Measurements from ENCODE around the gene PBX1.

The PBX1 gene

DNA sequence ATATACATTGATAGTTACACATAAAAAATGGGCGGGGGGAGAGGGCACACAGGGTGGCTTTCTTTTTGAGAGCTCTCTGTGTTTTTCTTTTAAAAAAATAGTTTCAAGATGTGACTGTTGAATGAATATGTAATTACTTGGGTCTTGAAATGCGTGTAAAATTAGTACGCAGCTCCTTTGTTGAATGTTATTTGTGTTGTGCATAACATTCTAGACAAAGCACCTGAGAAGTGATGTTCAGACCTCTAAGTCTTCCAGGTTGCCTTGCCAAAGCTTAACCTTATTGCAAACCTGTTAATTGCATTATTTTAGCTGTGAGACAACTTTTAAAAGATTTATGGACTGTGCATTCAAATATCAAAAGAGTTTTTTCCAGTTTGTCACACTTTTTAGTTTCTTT is 5.4 kb downstream of the PBX1 start:
- no peak for DNase-seq

DNA sequence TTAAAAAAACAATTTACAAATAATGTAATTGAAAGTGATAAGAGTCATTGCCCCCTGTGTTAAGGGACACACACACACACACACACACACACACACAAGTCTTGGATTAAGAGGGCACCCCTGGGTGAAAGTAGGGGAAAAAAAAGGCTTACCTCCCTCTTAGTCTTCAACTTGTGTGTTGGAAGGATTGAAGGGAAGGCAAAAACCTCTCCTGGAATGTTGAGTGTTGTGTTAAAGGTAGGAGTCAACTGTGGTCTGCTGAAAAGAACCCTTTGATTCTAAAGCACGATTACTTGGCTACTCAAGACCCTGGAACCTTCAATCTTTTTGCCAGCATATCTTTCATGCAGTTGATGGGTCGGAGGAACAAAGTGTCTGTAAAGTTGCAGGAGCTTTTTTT is 6.4 kb downstream of the PBX1 start:
- DNase-seq, result no peak

DNA sequence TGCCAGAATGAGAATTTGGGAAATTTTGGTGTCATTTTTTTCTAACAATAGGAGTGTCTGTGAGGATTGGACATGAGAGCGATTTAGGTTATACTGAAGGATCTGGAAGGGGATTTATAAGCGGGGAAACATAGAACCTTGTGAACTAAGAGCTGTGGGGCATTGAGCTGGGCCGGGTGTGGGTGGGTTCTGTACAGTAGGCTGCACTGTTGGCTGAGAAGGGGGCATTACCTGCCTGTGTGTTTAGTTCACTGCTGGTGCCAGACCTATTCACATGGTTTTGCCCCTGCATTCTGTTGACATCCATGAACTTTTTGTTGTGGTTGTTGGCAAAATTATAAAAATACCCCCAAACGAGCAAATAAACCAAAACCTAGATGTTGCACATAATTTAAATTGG is 8.8 kb downstream of the PBX1 start:
- DNase-seq, result no peak

DNA sequence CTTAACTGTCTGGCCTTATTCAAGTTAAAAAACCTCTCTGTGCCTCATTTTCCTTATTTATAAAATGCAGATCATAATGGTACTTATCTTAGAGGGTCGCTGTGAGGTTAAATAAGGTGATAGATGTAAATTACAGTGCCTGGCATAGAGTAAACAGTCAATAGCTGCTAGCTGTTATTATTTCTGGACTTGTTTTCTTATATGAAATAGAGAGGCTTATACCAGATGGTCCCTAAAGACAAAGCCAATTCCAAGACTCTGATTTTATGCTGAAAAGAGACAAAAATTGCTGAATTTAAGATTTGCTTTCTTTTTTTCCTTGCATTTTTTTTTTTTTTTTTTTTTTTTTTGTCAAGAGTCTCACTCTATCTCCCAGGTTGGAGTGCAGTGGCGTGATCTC is 10.3 kb downstream of the PBX1 start:
- DNase-seq, result no peak

DNA sequence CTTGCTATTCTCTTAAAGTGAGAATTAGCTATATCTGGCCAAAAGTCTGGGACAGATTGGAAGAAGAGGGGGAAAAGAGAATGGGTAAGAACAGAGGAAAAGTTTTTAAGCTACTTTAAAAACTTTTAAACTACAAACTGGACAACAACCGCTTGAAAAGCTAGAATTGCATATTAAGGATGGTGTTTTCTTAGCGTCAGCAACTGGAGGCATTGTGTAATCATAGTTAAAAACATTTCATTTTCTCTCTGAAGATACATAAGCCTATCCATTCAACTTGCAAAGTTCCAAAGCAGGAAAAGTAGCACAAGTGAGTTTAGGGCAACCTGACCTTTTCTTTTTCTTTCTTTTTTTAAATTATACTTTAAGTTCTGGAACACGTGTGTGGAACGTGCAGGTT is 10.9 kb downstream of the PBX1 start:
- DNase-seq, result no peak

DNA sequence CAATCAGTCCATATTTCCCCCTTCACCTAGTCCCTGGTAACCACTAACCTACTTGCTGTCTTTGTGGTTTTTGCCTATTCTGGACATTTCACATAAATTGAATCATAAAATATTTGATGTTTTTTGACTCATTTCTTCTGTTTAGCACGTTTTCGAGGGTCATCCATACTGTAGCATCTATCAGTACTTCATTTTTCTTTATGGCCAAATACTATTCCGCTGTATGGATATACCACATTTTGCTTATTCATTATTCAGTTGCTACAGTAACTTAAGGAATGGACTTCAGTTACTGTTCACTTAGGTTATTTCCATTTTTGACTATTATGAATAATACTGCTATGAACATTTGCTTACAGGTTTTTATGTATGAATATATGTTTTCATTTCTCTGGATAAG is 12.3 kb downstream of the PBX1 start:
- no peak for DNase-seq

DNA sequence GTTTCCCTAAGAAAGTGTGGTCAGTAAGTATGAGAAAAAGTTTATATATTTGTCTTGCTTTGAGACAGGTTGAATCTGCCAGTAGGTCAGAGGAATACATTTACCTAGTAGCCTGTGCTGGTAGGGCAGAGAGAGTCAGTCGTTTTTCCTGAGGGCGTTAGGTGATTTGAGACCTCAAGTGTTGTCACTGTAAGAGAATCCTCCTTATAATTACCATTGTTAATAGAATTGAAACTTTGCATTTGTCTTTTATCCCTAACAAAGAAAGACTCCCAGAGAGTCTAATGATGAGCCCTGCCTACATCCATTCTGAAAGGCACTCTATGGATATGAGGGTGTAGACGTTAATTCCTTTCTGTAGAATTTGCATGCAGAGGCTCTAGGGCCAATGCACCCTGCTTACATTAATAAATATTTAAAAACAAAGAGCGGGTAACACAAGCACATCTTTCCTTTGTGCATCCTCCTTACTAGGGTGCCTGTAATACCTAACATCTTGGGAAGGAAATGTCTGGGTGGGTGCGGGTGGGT is 16.4 kb downstream of the PBX1 start:
- DNase-seq, result no peak

DNA sequence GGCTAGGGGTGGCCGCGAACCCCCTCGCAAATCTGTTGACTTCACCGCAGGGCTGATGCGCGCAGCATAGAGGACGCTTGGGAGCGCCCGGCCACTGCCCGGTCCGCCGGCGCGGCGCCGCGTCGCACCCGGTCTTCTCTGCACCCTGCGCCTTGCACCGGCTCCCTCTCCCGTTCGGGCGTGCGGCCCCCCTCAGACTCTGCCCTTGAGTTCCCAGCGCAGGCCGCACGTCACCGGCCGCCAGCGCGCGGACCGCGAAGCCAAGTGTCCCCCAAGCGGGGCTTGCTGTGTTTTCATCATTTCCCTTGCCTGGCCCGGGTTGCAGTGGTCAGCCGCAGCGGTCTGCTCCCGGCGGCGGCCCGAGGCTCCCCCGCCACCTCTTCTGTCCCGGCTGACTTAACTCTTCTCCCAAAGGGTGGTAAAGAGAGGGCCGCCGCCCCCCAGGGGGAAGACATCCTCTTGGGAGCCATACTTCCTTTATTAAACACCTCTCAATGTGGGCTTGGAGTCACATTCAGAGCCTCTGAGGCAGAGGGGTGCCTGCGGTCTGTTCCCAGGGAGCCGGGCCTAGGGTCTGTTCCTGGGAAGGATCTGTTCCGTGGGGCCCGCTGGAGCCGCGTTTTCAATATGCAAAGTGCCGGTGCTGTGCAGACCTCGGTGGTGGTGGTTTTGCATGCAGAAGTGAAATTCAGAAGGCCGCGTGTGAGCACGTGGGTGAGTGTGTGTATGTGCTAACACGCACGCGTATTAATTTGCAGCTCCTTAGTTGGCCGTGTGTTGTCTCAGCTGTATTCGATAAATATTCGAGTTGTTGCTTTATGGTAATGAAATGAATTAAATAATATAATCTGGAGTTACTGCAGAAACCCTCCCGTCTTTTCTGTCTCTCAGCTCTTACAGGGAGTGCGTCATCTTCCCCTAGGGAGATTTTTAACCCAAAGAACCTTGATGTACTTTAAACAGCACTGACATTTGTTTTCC is 17.6 kb downstream of the PBX1 start:
- no peak for DNase-seq

DNA sequence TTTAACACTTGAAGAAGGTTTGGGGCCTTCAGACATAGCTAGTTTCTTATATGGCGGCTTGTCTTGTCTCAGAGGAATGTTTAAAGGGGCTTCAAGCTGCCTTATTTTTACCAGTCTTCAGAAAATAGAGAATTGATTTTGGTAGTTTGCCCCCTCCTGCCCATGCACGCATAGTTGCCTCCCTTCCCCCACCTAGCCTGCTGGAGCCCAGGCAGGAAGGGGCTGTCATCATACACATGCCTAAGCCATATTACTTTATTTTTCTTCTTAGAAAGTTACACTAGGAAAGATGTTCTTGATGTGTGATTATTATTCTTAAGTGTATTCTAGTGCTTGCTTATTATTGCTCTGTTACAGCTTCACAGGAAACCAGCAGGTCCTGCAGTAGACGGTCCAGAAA is 18.3 kb downstream of the PBX1 start:
- no peak for DNase-seq

DNA sequence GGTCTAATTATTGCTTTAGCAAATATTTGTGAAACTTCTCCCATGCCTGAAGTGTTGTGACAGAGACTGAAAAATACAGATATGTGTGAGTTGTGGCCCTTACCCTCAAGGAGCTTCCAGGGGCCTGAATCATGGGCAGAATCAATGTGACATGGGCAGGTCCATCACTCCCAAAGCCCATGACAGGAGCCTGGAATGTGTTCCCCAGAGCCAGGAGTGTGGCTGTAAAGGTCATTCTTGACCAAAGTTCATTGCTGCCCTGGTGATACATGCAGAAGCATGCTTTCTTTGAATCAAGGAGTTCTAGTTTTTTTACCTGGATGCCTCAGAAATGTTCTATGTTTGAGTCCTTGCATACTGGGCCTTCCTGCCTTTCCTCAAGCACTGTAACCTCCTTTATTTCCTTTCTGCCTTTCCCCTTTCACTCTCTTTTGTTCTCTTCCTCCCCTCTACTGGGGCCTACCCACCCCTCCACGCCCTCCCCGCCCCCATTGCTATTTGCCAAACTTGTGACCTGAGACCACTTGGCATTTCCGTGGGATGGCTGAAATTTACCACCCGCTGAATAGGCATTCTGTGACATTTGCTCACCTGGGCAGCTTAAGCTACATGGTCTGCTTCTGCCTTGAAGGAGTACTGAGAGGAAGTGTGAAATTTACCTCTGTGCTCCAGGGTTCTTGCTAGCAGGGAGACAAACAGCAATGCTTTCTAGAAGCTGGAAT is 19.7 kb downstream of the PBX1 start:
- no peak for DNase-seq

DNA sequence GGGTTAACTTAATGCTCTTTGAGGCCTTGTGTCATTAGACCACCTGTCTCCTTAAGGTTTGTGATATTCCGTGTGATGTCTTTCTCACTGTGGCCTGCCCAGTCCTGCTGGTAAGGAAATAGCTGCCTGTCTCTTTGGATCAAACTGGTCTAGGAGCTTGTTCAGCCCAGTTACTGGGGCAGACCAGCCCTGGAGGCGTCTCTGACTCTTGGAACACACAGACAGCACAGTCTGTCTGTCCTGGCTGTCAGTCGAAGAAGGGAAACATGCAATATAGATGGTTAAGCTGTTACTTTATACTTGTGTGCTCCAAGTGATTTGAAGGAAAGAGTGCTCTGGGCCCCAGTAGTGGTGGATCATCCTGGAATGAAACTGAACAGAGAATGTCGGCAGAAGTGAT is 20.4 kb downstream of the PBX1 start:
- DNase-seq, result no peak

DNA sequence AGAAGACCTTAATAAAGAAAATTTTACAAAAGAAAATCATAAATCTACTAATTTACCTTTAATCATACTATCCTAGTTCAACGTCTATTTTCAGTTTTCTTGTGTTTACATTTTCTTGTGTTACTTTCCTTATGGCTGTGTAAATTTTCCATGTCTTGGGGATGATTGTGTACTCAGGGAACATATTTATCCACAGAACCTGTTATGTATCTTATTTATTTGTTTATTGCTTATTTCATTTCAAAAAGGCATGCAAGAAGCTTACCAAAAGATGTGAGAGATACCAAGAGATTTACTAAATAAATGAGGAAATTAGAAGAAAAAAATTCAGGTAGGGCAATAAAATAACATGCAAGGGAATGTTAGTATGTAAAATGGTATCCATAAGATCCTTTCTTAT is 22.8 kb downstream of the PBX1 start:
- no peak for DNase-seq

DNA sequence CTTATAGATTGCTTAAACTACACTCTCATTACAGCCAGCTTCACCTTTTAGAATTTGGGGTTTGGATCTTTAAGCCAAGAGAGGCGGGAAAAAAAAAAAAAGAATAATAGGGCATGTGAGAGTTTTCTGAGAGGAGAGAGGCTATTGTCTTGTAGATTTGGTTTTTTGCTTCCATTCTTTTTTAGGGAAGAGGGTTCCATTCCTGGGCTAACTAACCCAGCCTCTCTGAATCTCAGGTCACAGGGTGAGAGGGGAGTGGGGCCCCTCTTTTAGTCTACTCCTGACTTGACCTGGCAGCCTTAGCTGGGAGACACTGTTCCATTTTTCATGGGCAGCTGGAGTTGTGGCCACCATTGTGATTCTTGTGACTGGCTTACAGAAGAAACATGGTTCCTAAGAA is 24.2 kb downstream of the PBX1 start:
- DNase-seq, result no peak

DNA sequence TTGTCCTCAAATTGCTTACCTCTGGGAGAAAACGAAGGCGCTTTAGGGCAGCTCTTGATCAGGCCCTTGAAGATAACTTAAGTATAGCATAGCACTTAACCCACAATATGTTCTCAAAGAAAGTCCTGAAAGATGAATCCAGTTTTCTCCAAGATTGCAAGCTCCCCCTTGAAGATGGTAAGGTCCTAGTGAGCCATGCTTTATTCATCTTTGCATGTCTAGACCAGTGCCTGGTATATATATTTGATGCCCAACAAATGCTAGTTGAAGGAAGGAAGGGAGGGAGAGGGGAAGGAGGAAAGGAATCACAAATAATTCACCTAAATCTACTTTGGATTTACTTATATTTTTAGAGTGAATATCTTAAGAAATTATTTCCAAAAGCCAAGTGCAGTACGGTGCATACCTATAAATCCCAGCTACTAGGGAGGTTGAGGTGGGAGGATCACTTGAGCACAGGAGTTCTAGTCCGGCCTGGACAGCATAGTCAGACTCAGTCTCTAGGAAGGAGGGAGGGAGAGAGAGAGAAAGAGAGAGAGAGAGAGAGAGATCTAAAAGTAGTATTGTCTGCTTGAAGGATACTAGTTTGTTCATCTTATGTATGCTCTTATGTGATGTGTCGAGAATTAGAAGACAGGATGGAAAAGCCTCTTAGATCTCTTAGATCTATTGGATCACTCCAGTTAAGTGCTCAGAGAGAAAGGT is 25.0 kb downstream of the PBX1 start:
- no peak for DNase-seq

DNA sequence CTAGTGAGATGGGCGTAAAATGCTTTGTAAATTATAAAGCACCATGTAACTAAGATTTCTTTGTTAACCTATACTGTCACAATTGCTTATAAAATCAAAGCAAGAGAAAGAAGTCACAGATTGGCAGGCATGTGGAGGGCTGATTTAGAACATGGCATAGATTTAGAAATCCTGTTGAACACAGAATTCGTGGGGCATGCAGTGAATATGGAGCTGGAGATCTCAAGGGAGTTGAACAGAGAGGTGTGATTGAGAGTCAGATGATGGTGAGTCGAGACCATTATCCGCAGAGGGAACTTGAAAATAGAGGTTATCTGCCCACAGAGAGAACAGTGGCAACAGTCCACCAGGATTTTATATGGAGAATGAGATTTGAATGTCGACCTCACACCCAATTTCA is 27.6 kb downstream of the PBX1 start:
- no peak for DNase-seq

DNA sequence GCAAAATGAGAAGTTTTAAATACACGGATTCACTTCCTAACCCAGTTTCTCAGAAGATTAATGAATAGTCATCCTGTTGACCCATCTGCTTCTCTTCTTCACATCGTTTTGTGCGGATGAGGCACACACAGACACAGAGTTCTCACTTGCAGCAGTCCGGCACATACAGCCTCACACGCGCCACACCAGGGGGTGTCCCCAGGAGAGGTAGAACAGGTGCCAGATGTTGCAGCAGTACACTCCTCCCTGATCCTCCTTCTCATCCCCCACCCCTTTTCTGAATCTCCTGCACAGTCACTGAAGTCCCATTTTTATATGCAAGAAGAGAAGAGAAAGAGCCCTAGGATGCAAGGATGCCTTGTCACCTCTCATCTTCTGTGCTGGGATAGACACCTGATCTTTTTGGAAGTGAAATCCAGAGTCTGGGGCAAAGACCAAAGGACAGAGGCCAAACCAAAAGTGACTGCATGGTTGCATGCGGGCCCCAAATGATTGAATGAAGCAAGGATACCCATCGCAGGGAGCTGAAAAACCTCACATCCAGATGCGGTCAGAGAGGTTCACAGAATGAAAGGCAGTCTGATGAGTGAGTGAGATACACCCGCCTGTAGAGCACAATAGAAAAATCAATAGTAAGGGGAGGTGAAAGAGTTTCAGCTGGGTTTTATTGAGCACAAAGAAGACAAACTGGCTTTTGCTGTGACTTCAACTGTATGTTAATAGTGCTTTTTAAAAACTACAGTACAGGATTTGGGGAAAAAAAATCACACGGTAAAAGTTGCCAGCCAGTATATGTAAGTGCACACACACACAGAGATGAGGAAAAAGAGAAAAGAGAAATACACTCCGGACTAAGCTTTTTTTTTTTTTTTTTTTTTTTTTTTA is 28.9 kb downstream of the PBX1 start:
- no peak for DNase-seq

DNA sequence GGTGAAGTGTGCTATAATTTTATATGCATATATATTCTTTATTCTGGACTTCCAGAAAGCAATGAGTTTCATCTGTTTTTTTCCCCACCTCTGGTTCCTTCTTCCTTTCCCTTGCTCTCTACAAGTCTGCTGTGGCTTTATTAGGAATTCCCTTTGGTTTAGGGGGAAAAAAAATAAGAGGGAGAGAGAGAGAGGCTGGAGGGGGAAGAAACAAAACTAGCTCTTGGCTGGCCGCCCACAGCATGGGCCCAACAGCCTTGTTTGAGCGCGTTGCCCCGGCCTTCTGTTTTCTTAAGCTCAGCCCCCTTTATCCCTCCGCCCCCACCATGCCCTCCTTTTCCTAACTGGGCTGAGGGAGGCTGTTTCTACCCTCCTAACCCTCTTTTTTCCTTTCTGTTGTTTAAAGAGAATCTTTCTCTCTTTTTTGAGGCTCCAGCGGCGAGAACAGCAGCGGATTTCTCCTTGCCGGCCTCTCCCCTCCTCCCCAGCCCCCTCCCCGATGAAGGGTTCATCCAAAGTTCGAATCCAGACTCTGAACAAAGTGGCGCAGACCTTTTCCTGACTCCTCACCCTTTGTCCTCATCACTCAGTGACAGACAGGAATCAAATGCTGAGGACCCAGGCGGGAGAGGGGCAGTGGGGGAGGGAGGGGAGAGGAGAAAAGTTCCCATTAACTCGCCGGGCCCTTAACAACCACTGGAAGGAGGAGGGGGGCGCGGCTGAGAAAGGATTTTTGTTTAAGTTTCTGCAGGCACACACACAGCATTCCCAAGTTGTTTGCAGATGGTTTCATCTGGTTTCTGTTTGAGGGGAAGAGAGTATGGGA is 29.7 kb downstream of the PBX1 start:
- peak; percentile 80 for DNase-seq

DNA sequence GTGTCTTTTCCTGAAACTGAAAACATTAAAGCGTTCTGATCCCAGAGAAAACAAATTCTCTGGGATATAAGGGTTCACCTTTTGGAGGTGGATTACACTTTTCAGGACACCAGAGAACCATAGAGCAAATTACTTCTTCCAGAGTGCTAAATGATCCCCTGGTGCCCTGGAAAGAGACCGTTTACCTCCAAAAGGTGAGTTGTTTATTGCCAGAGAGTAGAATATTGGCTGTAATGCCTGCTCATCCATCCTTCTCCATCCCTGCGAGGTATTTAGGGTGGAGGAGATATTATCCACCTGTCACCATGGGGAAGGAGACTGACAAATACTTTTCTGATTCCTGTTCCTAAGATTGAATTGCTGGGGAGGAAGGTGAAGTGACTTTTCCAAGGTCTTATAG is 30.4 kb downstream of the PBX1 start:
- no peak for DNase-seq

DNA sequence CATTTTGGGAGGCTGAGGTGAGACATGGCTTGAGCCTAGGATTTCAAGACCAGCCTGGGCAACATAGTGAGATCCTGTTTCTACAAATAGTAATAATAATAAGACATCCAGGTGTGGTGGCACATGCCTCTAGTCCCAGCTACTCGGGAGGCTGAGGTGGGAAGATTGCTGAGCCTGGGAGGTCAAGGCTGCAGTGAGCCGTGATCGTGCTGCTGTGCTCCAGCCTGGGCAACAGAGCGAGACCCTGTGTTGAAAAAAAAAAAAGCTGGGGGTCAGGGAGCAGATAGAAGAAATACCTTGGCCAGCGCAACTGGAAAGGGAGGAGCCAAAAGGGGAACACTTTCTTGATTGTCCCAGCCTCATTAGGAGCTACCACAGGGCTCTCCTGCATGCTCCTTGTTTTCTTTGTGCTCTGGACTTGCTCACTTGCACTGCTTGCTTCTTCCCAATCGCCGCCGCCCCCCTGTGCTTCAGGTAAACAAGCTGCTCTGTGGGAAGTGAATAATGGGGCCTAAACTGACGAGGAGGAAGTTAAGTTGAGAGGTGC is 31.1 kb downstream of the PBX1 start:
- DNase-seq, result no peak

DNA sequence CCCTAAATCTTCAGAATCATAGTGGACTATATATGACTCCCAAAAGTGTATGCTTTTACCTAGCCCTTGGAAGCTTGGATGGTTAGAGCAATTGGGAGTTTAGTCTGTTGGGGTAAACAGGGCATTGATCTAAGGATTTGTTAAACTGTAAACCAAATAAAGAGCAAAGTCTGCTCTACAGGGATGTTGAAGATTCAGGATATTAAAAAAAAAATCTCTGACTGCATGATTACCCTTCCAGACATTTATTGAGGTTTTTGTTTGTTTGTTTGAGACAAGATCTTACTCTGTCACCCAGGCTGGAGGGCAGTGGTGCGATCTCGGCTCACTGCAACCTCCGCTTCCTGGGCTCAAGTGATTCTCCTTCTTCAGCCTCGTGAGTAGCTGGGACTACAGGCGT is 31.6 kb downstream of the PBX1 start:
- no peak for DNase-seq

DNA sequence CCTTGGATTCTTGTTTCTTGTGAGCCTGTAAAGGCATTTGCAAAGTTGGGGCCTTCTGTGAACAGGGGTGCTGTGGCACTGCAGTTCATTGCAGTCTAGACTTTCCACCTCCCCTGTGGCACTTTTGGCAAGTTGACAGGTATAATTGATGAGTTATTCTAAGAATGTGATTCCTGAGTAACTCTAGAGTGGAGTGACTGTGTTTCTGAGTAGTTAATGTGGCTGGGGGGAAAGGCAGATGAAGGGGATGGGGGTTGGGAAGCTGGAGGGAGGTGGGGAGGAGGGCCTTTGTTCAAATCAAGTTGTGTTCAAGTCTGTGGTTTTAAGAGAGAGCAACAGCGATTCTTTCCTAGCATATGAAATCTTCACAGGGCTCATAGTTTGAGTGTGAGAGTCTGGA is 32.9 kb downstream of the PBX1 start:
- no peak for DNase-seq

All from NCI-H446 treated with DMSO at 0.1 percent for 48 hours (cell line).